KOPT-K1 (cell line): ENCODE data around the gene XPO4.
"Not testable (repeated sequence)": the region's sequence is repeated elsewhere in the genome, so short reads cannot be mapped to it uniquely, and the experiment has no call there.

ENCODE experiments used
- H3K27ac ChIP-seq: fragments of 200-600 bp; sonication (generic); 2 replicates; pipeline ENCODE4 v1.5.1; 2016; ENCODE audit warnings: antibody characterized with exemption, mild to moderate bottlenecking, low read depth, low read length; ENCODE audit not compliant: poor library complexity, severe bottlenecking
- H3K36me3 ChIP-seq: fragments of 200-600 bp; sonication (generic); 2 replicates; pipeline ENCODE4 v1.5.1; 2017; ENCODE audit warnings: antibody characterized with exemption, mild to moderate bottlenecking, low read length, moderate library complexity; ENCODE audit not compliant: insufficient read depth
- H3K9me3 ChIP-seq: fragments of 200-600 bp; sonication (generic); 2 replicates; pipeline ENCODE4 v1.5.1; 2017; ENCODE audit warnings: antibody characterized with exemption, low read length, mild to moderate bottlenecking; ENCODE audit not compliant: insufficient read depth, poor library complexity, severe bottlenecking

The XPO4 gene

GRCh38 chr13:20908714-20909497 lies 6.4 kb upstream of the XPO4 start:
- H3K27ac ChIP-seq = no peak overlapping the region
- H3K9me3 ChIP-seq = peaks cover 7% of the 10 kb centered on the region
- no peaks in the 10 kb centered on the region for H3K36me3 ChIP-seq

- Histone ChIP-seq H3K27ac (no peak overlapping the region), H3K36me3 (peaks cover 4% of the 10 kb centered on the region), H3K9me3 (no peaks in the 10 kb centered on the region)
Measured at GRCh38 chr13:20904908-20905307, 2.4 kb upstream of the XPO4 start.

- Histone ChIP-seq H3K9me3 (no peaks in the 10 kb centered on the region), H3K27ac (peak overlapping the region; percentile 78), H3K36me3 (peaks cover 22% of the 10 kb centered on the region)
Measured at GRCh38 chr13:20903164-20903475, 574 bp upstream of the XPO4 start.

- peaks cover 26% of the 10 kb centered on the region for H3K36me3 ChIP-seq
- no peaks in the 10 kb centered on the region for H3K9me3 ChIP-seq
- peak overlapping the region; percentile 78 for H3K27ac ChIP-seq
Measured at GRCh38 chr13:20901668-20902437, 693 bp downstream of the XPO4 start.

- Histone ChIP-seq H3K27ac (no peak overlapping the region), H3K9me3 (no peaks in the 10 kb centered on the region), H3K36me3 (peaks cover 16% of the 10 kb centered on the region)
Measured at GRCh38 chr13:20894245-20894644, 8.3 kb downstream of the XPO4 start.

- Histone ChIP-seq H3K9me3 (no peaks in the 10 kb centered on the region), H3K36me3 (peaks cover 12% of the 10 kb centered on the region; the same call in 1 of the 2 replicates), H3K27ac (no peak overlapping the region)
Measured at GRCh38 chr13:20891768-20892167, 10.8 kb downstream of the XPO4 start.

GRCh38 chr13:20891034-20891433 lies 11.5 kb downstream of the XPO4 start:
- no peak overlapping the region for H3K27ac ChIP-seq
- H3K9me3 ChIP-seq = no peaks in the 10 kb centered on the region
- peaks cover 12% of the 10 kb centered on the region; the same call in 1 of the 2 replicates for H3K36me3 ChIP-seq

- peaks cover 12% of the 10 kb centered on the region; the same call in 1 of the 2 replicates for H3K36me3 ChIP-seq
- not testable (repeated sequence) for H3K9me3 ChIP-seq, H3K27ac ChIP-seq
Measured at GRCh38 chr13:20890540-20890939, 12.0 kb downstream of the XPO4 start.

GRCh38 chr13:20882206-20882605 lies 20.3 kb downstream of the XPO4 start:
- no peaks in the 10 kb centered on the region; the same call in 1 of the 2 replicates for H3K36me3 ChIP-seq
- peaks cover 1% of the 10 kb centered on the region for H3K9me3 ChIP-seq
- H3K27ac ChIP-seq = no peak overlapping the region

GRCh38 chr13:20877902-20878301 lies 24.6 kb downstream of the XPO4 start:
- H3K27ac ChIP-seq = no peak overlapping the region
- H3K9me3 ChIP-seq = peaks cover 8% of the 10 kb centered on the region
- no peaks in the 10 kb centered on the region; the same call in 1 of the 2 replicates for H3K36me3 ChIP-seq

GRCh38 chr13:20876802-20877201 lies 25.7 kb downstream of the XPO4 start:
- H3K36me3 ChIP-seq, H3K27ac ChIP-seq, H3K9me3 ChIP-seq: not testable (repeated sequence)

- not testable (repeated sequence) for H3K9me3 ChIP-seq, H3K27ac ChIP-seq, H3K36me3 ChIP-seq
Measured at GRCh38 chr13:20874439-20874838, 28.1 kb downstream of the XPO4 start.

GRCh38 chr13:20873348-20873747 lies 29.2 kb downstream of the XPO4 start:
- H3K9me3 ChIP-seq = peaks cover 8% of the 10 kb centered on the region
- H3K27ac ChIP-seq = no peak overlapping the region
- H3K36me3 ChIP-seq = no peaks in the 10 kb centered on the region; the same call in 1 of the 2 replicates

- Histone ChIP-seq H3K27ac (no peak overlapping the region), H3K36me3 (peaks cover 5% of the 10 kb centered on the region; the same call in 1 of the 2 replicates), H3K9me3 (no peaks in the 10 kb centered on the region)
Measured at GRCh38 chr13:20870829-20871228, 31.7 kb downstream of the XPO4 start.

GRCh38 chr13:20869540-20869939 lies 33.0 kb downstream of the XPO4 start:
- H3K36me3 ChIP-seq = peaks cover 5% of the 10 kb centered on the region; the same call in 1 of the 2 replicates
- H3K27ac ChIP-seq = no peak overlapping the region
- no peaks in the 10 kb centered on the region for H3K9me3 ChIP-seq
